Body of pancreas (tissue), 4 donors: ENCODE data around the gene OR9A4. TPM values are rescaled to one million over a fixed set of nuclear protein-coding genes. Genes with fewer than 3 reads are reported as not detected.
A peak's percentile ranks its signal among the peaks of the same experiment; 100 is the strongest.

Experiments used
- ATAC-seq: fragments of 150-250 bp; one replicate; pipeline ENCODE4 v1.9.1; 2016
- DNase-seq, 4 donors: peaks; one replicate each; pipeline ENCODE4 v3.0.0-alpha.2; 2019
- H3K27ac ChIP-seq, 4 donors: fragments of 200-600 bp; sonication (generic); 1 replicate in 3 of 4; 2 replicates in 1 of 4; pipeline versions ENCODE4 v1.5.1 to v1.6.1; 2016 to 2019; ENCODE audit warnings: mild to moderate bottlenecking in 1 of 4, mixed read lengths in 1 of 4, moderate library complexity in 1 of 4
- H3K27me3 ChIP-seq, 2 donors: fragments of 200-600 bp; sonication (generic); one replicate each; pipeline ENCODE4 v1.6.0; 2016; ENCODE audit warnings: mild to moderate bottlenecking in 1 of 2
- H3K36me3 ChIP-seq, 2 donors: fragments of 200-600 bp; sonication (generic); replicated peaks in 1 of 2; 2 replicates each; pipeline ENCODE4 v1.5.1; 2016; ENCODE audit warnings: low read depth in 2 of 2; ENCODE audit not compliant: insufficient read depth in 1 of 2
- H3K4me1 ChIP-seq: fragments of 200-600 bp; sonication (generic); one replicate; pipeline ENCODE4 v1.6.0; 2016
- H3K4me3 ChIP-seq, 2 donors: fragments of 200-600 bp; sonication (generic); 1 replicate in 1 of 2; 2 replicates in 1 of 2; pipeline ENCODE4 v1.5.1; 2016 to 2019
- H3K9me3 ChIP-seq, 3 donors: fragments of 200-600 bp; sonication (generic); 1 replicate in 2 of 3; 2 replicates in 1 of 3; pipeline ENCODE4 v1.5.1; 2016
- POLR2A ChIP-seq, 3 donors: fragments of 450-650 bp; IDR thresholded peaks; one replicate each; pipeline ENCODE4 v1.6.1; 2016; ENCODE audit warnings: antibody characterized with exemption in 3 of 3, mild to moderate bottlenecking in 2 of 3
- whole genome bisulfite sequencing, 2 donors: methylation state at CpG; one replicate each; pipeline ENCODE4 v1.1.5; 2017; 5-methylcytosine and 5-hydroxymethylcytosine counted together
- intact Hi-C: fragments of 100-400 bp; cut with DNase I; formaldehyde crosslinking; loops from one replicate; pipeline ENCODE4 v1.15.1; 2023
- total RNA-seq, 2 donors: library from RNA; depleted of rRNA; stranded (reverse); fragments of >200 nt; gene quantifications; one replicate each; pipeline ENCODE4 v1.1.0, GENCODE V29; 2016
- TF ChIP-seq, protein P1 (sequence below), 7 experiments: fragments of 450-650 bp in 4 of 7; fragments of 200-600 bp in 3 of 7; sonication (generic) in 3 of 7; IDR thresholded peaks; one replicate each; pipeline ENCODE4 v1.5.1; 2016 to 2019; ENCODE audit warnings: antibody characterized with exemption in 7 of 7

The OR9A4 gene
- total RNA-seq, 2 donors from 2014 or later: not detected

- Histone ChIP-seq H3K4me1 (no peaks in the 10 kb centered on the region), H3K27ac (no peak overlapping the region), H3K9me3 (no peaks in the 10 kb centered on the region), H3K36me3 (no peaks in the 10 kb centered on the region), H3K4me3 (no peak overlapping the region), H3K27me3 (no peaks in the 10 kb centered on the region)
- ATAC-seq (no peak), DNase-seq (no peak)
- TF ChIP-seq, protein P1, sequence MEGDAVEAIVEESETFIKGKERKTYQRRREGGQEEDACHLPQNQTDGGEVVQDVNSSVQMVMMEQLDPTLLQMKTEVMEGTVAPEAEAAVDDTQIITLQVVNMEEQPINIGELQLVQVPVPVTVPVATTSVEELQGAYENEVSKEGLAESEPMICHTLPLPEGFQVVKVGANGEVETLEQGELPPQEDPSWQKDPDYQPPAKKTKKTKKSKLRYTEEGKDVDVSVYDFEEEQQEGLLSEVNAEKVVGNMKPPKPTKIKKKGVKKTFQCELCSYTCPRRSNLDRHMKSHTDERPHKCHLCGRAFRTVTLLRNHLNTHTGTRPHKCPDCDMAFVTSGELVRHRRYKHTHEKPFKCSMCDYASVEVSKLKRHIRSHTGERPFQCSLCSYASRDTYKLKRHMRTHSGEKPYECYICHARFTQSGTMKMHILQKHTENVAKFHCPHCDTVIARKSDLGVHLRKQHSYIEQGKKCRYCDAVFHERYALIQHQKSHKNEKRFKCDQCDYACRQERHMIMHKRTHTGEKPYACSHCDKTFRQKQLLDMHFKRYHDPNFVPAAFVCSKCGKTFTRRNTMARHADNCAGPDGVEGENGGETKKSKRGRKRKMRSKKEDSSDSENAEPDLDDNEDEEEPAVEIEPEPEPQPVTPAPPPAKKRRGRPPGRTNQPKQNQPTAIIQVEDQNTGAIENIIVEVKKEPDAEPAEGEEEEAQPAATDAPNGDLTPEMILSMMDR (IDR thresholded peaks at IDR 0.05): no peak
- WGBS, 2 donors: 81 to 91% methylated on average over 2 of the region's 2 CpGs
- intact Hi-C loops: no loop called here
Measured at GRCh38 chr7:141949021-141949420, 32.8 kb downstream of the OR9A4 start.

GRCh38 chr7:141949451-141949850 is 33.3 kb downstream of the OR9A4 start:
- Histone ChIP-seq H3K9me3 (no peaks in the 10 kb centered on the region), H3K27me3 (no peaks in the 10 kb centered on the region), H3K4me3 (no peak overlapping the region), H3K4me1 (no peaks in the 10 kb centered on the region), H3K27ac (no peak overlapping the region), H3K36me3 (no peaks in the 10 kb centered on the region)
- ATAC-seq: no peak
- WGBS, 2 donors: 28 to 46% methylated on average over 2 of the region's 2 CpGs
- no peak for TF ChIP-seq POLR2A (IDR thresholded peaks at IDR 0.05)
- TF ChIP-seq, protein P1 (IDR thresholded peaks at IDR 0.05): no peak
- intact Hi-C loops: no loop called here
- no peak for DNase-seq

DNA sequence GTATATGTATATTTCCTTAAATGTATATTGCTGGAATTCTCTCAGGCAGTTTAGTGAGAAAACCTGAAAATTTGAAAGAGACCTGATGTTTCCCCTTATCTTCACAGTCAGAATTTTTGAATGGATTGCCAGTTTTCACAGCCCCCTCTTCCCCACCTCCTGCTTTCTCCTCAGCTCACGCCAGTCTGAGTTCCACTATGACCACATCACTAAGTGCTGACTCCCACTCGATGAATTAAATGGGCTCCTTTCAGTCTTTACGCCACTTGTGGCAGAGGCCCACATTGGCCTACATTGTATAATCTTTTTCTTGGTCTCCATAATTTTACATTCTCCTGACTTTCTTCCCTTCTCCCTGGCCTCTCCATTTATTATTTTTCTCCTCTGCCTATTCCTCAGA is 33.7 kb downstream of the OR9A4 start:
- no peak for TF ChIP-seq POLR2A (IDR thresholded peaks at IDR 0.05)
- TF ChIP-seq, protein P1 (IDR thresholded peaks at IDR 0.05): no peak
- intact Hi-C loops: no loop called here
- H3K36me3 ChIP-seq: no peaks in the 10 kb centered on the region
- H3K4me3 ChIP-seq: no peak overlapping the region
- 78 to 89% methylated on average over 3 of the region's 3 CpGs for WGBS, 2 donors
- DNase-seq (no peak), ATAC-seq (no peak)
- H3K27ac ChIP-seq: no peak overlapping the region
- H3K4me1 ChIP-seq: no peaks in the 10 kb centered on the region
- H3K27me3 ChIP-seq: no peaks in the 10 kb centered on the region
- H3K9me3 ChIP-seq: no peaks in the 10 kb centered on the region

- ATAC-seq (no peak), DNase-seq (peak in 1 of 4 donors; percentile 18)
- H3K27me3 ChIP-seq: no peaks in the 10 kb centered on the region
- no peak overlapping the region for H3K4me3 ChIP-seq
- 61 to 100% methylated on average over 1 of the region's 1 CpG for WGBS, 2 donors
- no peaks in the 10 kb centered on the region for H3K36me3 ChIP-seq
- intact Hi-C loops: no loop called here
- no peaks in the 10 kb centered on the region for H3K9me3 ChIP-seq
- H3K27ac ChIP-seq: no peak overlapping the region
- no peaks in the 10 kb centered on the region for H3K4me1 ChIP-seq
- TF ChIP-seq POLR2A (IDR thresholded peaks at IDR 0.05): no peak
- TF ChIP-seq, protein P1 (IDR thresholded peaks at IDR 0.05): no peak
Measured at GRCh38 chr7:141950806-141951205, 34.6 kb downstream of the OR9A4 start.

DNA sequence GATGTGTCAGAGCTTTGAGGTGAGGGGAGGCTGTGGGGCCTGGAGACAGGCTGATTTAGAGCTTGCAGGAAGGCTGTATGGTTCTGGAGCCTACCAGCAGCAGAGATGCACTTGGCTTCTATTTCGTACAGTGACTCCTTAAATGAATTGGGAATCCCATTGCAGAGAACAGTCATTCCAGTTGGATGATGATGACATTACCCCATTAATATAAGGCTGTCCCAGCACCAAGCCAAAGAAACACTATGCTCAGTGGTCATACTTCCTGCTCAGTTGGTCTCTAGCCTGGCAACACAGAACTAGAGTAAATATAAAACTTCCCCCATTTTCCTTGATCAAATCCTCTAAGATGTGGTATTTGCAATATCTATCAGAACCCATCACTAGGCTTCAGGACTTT is 36.3 kb downstream of the OR9A4 start:
- Histone ChIP-seq H3K27ac (no peak overlapping the region), H3K36me3 (no peaks in the 10 kb centered on the region), H3K9me3 (no peaks in the 10 kb centered on the region), H3K27me3 (no peaks in the 10 kb centered on the region), H3K4me1 (no peaks in the 10 kb centered on the region), H3K4me3 (no peak overlapping the region)
- no peak for DNase-seq
- intact Hi-C loops: no loop called here
- TF ChIP-seq, protein P1 (IDR thresholded peaks at IDR 0.05): no peak
- no peak for TF ChIP-seq POLR2A (IDR thresholded peaks at IDR 0.05)
- no peak for ATAC-seq
- 83 to 100% methylated on average over 1 of the region's 1 CpG for WGBS, 2 donors
